Measurements from ENCODE around the gene AP3D1.

- TF ChIP-seq, protein P1, sequence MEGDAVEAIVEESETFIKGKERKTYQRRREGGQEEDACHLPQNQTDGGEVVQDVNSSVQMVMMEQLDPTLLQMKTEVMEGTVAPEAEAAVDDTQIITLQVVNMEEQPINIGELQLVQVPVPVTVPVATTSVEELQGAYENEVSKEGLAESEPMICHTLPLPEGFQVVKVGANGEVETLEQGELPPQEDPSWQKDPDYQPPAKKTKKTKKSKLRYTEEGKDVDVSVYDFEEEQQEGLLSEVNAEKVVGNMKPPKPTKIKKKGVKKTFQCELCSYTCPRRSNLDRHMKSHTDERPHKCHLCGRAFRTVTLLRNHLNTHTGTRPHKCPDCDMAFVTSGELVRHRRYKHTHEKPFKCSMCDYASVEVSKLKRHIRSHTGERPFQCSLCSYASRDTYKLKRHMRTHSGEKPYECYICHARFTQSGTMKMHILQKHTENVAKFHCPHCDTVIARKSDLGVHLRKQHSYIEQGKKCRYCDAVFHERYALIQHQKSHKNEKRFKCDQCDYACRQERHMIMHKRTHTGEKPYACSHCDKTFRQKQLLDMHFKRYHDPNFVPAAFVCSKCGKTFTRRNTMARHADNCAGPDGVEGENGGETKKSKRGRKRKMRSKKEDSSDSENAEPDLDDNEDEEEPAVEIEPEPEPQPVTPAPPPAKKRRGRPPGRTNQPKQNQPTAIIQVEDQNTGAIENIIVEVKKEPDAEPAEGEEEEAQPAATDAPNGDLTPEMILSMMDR (IDR thresholded peaks at IDR 0.05 in 4 of 5, conservative IDR thresholded peaks at IDR 0.05 in 1 of 5) = no peak
- no peak for TF ChIP-seq POLR2A (IDR thresholded peaks at IDR 0.05)
These were observed 40.3 kb upstream of the AP3D1 start for GRCh38 chr19:2191456-2192310.
